HG03095 (cell line): ENCODE data around the gene GBGT1.
"Not testable (repeated sequence)": the region's sequence is repeated elsewhere in the genome, so short reads cannot be mapped to it uniquely, and the experiment has no call there.

Experiments used
- ATAC-seq: cut with Tn5 transposase; IDR thresholded peaks from one replicate; pipeline ENCODE4 v1.9.1; 2021; ENCODE audit warnings: moderate library complexity; ENCODE audit not compliant: unreplicated experiment

GBGT1 gene

GRCh38 chr9:133199648-133200321 is 36.1 kb upstream of the GBGT1 start:
- no peak for ATAC-seq

GRCh38 chr9:133195029-133195428 is 31.3 kb upstream of the GBGT1 start:
- no peak for ATAC-seq

GRCh38 chr9:133194597-133194996 is 30.9 kb upstream of the GBGT1 start:
- no peak for ATAC-seq

DNA sequence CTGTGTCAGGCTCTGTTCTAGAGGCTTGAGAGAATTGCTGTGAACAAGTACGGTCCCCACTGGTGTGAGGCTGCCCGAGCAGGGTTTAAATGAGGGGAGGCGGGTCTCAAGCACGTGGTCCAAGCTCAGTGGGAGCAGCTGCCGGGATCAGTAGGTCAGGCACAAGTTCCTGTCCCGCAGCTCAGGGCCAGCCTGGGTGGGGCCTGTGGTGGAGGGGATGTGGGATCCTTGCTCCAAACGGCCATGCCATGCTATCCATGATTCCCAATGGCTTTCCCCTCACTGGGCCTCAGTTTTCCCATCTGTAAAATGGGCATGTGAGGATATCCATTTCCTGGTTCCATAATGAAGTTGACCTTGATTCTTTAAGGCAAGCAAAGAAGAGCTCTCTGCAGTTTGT is 28.3 kb upstream of the GBGT1 start:
- no peak for ATAC-seq

DNA sequence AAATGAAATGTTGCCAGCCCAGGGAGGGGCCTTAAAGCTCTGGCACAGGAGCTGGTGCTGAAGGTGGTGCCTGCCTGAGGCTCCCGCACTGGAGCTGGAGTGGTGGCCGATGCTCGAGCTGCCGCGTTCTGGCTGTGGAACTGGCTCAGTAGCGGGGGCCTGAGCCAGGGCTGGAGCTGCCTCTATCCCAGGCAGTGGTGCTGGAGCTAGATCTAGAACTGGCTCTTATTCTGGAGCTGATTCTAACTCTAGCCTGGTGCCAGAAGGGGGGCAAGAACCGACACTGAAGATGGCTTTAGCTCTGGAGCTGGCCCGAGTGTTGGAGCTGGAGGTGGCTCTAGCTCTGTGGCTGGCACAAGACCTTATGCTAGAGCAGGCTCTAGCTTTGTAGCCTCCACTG is 26.1 kb upstream of the GBGT1 start:
- no peak for ATAC-seq

DNA sequence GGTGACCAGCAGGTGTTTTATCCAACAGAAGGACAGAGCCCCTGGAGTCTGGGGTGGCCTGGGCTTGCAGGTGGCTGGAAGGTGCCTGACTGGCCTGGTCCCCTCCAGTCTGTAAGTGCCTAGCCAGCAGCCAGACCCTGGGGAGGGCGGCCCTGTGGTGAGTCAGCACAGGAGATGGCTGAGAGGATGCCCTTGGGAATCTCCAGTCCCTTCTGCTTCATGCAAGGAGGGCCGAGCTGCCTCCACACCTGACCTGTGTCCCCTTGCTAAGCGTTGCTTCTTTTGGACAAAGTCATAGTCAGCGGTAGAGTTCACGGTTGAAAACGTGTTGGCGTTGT is 25.1 kb upstream of the GBGT1 start:
- no peak for ATAC-seq

GRCh38 chr9:133188006-133188842 is 24.5 kb upstream of the GBGT1 start:
- no peak for ATAC-seq

DNA sequence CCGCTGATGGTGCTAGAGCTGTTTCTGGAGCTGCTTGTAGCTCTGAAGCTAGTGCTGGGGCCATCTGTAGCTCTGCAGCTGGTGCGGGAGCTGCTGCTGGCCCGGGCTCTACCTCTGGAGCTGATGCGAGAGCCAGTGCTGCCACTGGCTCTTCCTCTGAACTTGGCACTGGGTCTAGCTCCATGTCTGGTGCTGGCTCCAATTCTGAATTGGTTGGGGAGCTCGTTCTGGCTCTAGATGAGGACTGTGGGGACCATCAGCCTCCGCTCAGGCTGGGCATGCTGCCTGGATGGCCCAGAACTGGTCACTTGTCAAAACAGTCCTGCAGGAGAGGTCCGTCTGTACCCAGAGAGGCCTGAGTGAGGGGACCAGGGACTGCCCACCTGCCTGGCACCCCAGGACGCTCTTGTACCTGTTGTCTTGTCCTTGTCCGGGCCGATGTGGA is 23.9 kb upstream of the GBGT1 start:
- ATAC-seq, result no peak

- ATAC-seq, result no peak
These were observed 23.0 kb upstream of the GBGT1 start for GRCh38 chr9:133186736-133187135.

DNA sequence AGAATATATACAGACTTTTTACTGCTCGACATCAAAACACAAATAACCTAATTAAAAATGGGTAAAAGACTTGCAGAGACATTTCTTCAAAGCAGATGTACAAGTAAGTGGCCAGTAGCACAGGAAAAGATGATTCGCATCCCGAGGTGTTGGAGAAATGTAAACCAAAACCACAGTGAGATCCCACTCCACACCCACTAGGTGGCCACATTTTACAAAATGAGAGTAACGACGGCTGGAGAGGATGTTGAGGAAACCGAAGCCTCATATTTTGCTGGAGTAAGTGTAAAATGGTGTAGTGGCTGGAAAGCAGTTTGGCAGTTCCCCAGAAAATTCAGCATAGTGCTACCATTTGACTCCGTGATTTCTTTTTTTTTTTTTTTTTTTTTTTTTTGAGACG is 21.3 kb upstream of the GBGT1 start:
- ATAC-seq, result no peak

DNA sequence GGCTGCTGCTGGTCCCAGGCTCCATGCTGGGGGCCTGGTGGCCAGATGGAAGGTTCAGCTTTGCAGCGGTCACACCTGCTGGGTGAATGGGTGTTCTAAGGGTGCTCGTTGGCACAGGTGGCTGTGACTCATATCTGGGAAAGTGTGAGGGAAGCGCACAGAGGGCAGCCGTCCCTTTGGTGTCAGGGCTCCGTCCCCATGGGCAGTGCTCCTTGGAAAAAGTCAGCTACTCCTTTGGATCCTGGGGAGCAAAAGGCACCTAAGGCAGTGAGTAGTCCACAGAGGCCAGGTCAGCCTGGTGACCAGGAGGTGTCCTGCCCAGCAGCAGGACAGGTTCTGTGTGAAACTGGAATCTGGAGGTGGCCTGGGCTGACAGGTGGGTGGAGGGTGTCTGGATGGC is 18.4 kb upstream of the GBGT1 start:
- no peak for ATAC-seq

DNA sequence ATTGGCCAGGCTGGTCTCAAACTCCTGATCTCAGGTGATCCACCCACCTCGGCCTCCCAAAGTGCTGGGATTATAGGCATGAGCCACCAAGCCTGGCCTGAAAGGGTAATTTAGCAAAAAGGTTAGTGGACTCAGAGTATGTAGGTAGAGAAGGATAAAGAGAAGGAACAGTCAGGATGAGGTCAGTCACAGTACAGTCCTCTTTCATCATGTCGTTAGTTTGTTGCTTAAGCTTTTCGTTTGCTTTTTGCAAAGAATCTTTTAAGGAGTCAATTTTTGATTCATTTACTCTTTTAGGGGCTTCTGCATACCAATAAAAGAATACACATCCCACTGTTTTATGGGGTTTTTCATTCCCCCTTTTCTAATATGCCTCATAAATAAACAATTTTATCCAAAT is 17.8 kb upstream of the GBGT1 start:
- ATAC-seq, result no peak

GRCh38 chr9:133180953-133181352 is 17.2 kb upstream of the GBGT1 start:
- ATAC-seq, result no peak

GRCh38 chr9:133173056-133173455 is 9.3 kb upstream of the GBGT1 start:
- ATAC-seq, result no peak

GRCh38 chr9:133171161-133171961 is 7.6 kb upstream of the GBGT1 start:
- ATAC-seq, result no peak

DNA sequence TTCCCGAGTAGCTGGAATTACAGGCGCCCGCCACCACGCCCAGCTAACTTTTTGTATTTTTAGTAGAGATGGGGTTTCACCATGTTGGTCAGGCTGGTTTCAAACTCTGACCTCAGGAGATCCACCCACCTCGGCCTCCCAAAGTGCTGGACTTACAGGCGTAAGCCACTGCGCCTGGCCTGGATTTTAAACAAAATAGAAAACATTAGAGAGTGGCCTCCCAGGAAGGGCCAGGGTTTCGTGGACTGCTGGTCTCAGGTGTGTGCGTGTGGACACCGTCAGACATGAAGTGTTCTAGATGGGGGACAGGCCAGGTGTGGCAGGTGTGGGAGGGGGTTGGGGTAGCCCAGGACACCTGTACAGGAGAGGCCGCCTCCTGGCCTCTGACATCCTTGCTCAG is 7.0 kb upstream of the GBGT1 start:
- ATAC-seq, result no peak

DNA sequence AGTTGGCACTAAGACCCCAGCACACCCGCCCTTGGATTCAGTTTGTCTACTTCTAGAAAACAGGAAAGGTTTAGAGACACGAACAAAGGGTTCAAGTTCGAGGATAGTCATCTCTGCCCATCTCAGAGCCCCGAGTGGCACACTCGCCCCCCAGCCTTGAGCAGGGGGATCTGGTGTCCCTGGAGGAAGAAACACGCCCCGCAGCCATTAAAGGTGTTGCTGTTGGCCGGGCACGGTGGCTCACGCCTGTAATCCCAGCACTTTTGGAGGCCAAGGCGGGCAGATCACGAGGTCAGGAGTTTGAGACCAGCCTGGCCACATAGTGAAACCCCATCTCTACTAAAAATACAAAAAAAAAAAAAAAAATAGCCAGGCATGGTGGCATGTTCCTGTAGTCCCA is 6.0 kb upstream of the GBGT1 start:
- not testable (repeated sequence) for ATAC-seq

- no peak for ATAC-seq
These were observed 5.4 kb upstream of the GBGT1 start for GRCh38 chr9:133169102-133169501.

DNA sequence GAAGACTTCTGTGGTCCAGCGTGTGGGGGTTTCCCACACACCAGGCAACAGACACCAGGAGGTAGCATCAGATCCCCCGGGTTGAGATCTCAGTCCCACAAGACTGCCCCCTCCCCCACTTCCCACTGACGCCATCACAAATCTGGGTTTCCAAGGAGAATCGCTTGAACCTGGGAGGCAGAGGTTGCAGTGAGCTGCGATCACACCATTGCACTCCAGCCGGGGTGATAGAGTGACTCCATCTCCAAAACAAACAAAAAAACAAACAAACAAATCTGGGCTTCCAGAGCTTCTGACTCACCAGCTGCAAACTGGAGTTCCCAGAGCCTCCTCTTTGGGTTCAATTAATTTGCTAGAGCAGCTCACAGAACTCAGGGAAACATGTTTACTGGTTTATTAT is 4.7 kb upstream of the GBGT1 start:
- ATAC-seq, result no peak

GRCh38 chr9:133167769-133168168 is 4.1 kb upstream of the GBGT1 start:
- no peak for ATAC-seq

DNA sequence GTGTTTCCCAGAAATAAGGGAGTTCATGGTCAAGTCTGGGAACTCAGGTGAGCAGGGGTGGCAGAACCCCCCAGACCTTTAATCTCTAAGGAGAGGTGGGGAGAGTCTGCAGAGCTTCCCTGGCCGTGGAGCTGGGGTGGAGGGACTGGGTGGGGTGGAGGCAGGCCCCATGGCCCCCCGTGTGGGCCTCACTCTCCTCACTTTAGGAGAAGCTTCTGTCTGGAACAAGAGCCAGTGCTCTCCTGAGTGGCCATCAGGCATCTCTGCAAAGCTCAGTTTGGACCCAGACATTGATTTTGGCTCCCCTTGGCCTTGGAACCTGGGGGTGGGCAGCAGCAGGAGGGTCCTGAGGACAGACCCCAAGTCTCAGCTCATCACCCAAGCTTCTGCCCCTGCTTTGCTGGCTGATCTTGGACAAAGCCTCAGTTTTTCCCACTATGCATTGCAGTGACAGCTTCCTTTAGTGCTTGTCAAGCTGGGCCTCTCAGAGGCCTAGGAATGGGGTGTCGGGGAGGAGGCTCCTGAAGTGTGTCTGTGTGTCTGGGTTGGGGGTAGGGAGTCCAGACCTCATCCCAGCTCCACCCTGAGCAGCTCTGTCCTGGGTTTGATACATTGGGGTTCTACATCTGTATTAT is 3.5 kb upstream of the GBGT1 start:
- no peak for ATAC-seq
